SK-N-MC (cell line): ENCODE measurements around the gene EIF2B4.
A peak's percentile ranks its signal among the peaks of the same experiment; 100 is the strongest.
"Not testable (repeated sequence)": the region's sequence is repeated elsewhere in the genome, so short reads cannot be mapped to it uniquely, and the experiment has no call there.

ENCODE experiments used
- DNase-seq: peaks from one replicate; pipeline ENCODE4 v3.0.0-alpha.2; 2011; ENCODE audit warnings: low read depth, low spot score
- H3K27ac ChIP-seq: fragments of 200-600 bp; sonication (generic); 2 replicates; pipeline ENCODE4 v1.5.1; 2016; ENCODE audit warnings: mixed run types
- H3K36me3 ChIP-seq: fragments of 200-600 bp; sonication (generic); 2 replicates; pipeline ENCODE4 v1.6.1; 2017; ENCODE audit warnings: antibody characterized with exemption, low read length, mixed read lengths; ENCODE audit not compliant: insufficient read depth
- H3K4me3 ChIP-seq: fragments of 200-600 bp; sonication (generic); 2 replicates; pipeline ENCODE4 v1.5.1; 2016
- H3K9ac ChIP-seq: fragments of 200-600 bp; sonication (generic); 2 replicates; pipeline ENCODE4 v1.8.0; 2017; ENCODE audit warnings: mixed run types, mixed read lengths; ENCODE audit not compliant: insufficient read length
- H3K9me3 ChIP-seq: fragments of 200-600 bp; sonication (generic); 2 replicates; pipeline ENCODE4 v1.6.1; 2017; ENCODE audit warnings: low read depth, mild to moderate bottlenecking, antibody characterized with exemption, low read length, moderate library complexity, mixed read lengths
- EZH2 ChIP-seq: fragments of 200-600 bp; sonication (generic); IDR thresholded peaks from one replicate; pipeline ENCODE4 v1.6.1; 2017; ENCODE audit warnings: antibody characterized with exemption
- FOXP2 ChIP-seq: optimal IDR thresholded peaks from 2 replicates; pipeline ENCODE3; 2011; ENCODE audit warnings: mild to moderate bottlenecking, moderate library complexity; ENCODE audit not compliant: insufficient read depth; ENCODE audit errors: extremely low read length, control extremely low read depth
- POLR2AphosphoS5 ChIP-seq: IDR thresholded peaks from 2 replicates; pipeline ENCODE4 v1.6.1; 2012; ENCODE audit warnings: mild to moderate bottlenecking, low read depth, low read length, borderline replicate concordance

Gene EIF2B4

GRCh38 chr2:27356056-27356381 lies 14.1 kb downstream of the EIF2B4 start:
- peaks cover 5% of the 10 kb centered on the region; the same call in 1 of the 2 replicates for H3K36me3 ChIP-seq
- peak overlapping the region; percentile 99 for H3K9ac ChIP-seq
- TF ChIP-seq POLR2AphosphoS5, result no peak
- no peak for TF ChIP-seq FOXP2
- no peak for TF ChIP-seq EZH2
- H3K27ac ChIP-seq, result peak overlapping the region; percentile 97
- no peak for DNase-seq
- H3K9me3 ChIP-seq, result no peaks in the 10 kb centered on the region
- peak overlapping the region; percentile 99 for H3K4me3 ChIP-seq

GRCh38 chr2:27354597-27354927 lies 15.6 kb downstream of the EIF2B4 start:
- no peak for DNase-seq
- no peak for TF ChIP-seq FOXP2
- peaks cover 10% of the 10 kb centered on the region for H3K36me3 ChIP-seq
- H3K9ac ChIP-seq, result no peak overlapping the region
- no peaks in the 10 kb centered on the region for H3K9me3 ChIP-seq
- no peak overlapping the region for H3K4me3 ChIP-seq
- no peak overlapping the region for H3K27ac ChIP-seq

- Histone ChIP-seq H3K4me3 (no peak overlapping the region), H3K9ac (no peak overlapping the region), H3K9me3 (no peaks in the 10 kb centered on the region), H3K36me3 (peaks cover 10% of the 10 kb centered on the region), H3K27ac (no peak overlapping the region)
- no peak for DNase-seq
- no peak for TF ChIP-seq POLR2AphosphoS5
- no peak for TF ChIP-seq FOXP2
These were observed 16.2 kb downstream of the EIF2B4 start for GRCh38 chr2:27353762-27354596.

GRCh38 chr2:27353386-27353761 lies 16.8 kb downstream of the EIF2B4 start:
- not testable (repeated sequence) for H3K9ac ChIP-seq, H3K27ac ChIP-seq, H3K9me3 ChIP-seq, H3K36me3 ChIP-seq, DNase-seq, H3K4me3 ChIP-seq

GRCh38 chr2:27351802-27352598 lies 18.1 kb downstream of the EIF2B4 start:
- Histone ChIP-seq H3K9me3 (no peaks in the 10 kb centered on the region), H3K36me3 (peaks cover 4% of the 10 kb centered on the region), H3K4me3 (no peak overlapping the region), H3K27ac (no peak overlapping the region; the same call in 1 of the 2 replicates), H3K9ac (no peak overlapping the region)
- TF ChIP-seq EZH2 (no peak), POLR2AphosphoS5 (no peak), FOXP2 (no peak)
- no peak for DNase-seq

GRCh38 chr2:27350106-27350693 lies 19.9 kb downstream of the EIF2B4 start:
- Histone ChIP-seq H3K4me3 (no peak overlapping the region), H3K27ac (no peak overlapping the region), H3K36me3 (peaks cover 4% of the 10 kb centered on the region), H3K9me3 (no peaks in the 10 kb centered on the region), H3K9ac (no peak overlapping the region)
- DNase-seq, result no peak
- no peak for TF ChIP-seq FOXP2
- no peak for TF ChIP-seq POLR2AphosphoS5
- TF ChIP-seq EZH2, result no peak

GRCh38 chr2:27347641-27348040 lies 22.5 kb downstream of the EIF2B4 start:
- H3K27ac ChIP-seq, result no peak overlapping the region

GRCh38 chr2:27336173-27336572 lies 34.0 kb downstream of the EIF2B4 start:
- Histone ChIP-seq H3K9ac (no peak overlapping the region), H3K27ac (no peak overlapping the region), H3K9me3 (no peaks in the 10 kb centered on the region), H3K4me3 (no peak overlapping the region), H3K36me3 (peaks cover 67% of the 10 kb centered on the region)
- DNase-seq, result no peak
- no peak for TF ChIP-seq EZH2
- no peak for TF ChIP-seq POLR2AphosphoS5
- no peak for TF ChIP-seq FOXP2

More at GRCh38 chr2:27347641-27348040, 22.5 kb downstream of the EIF2B4 start:
- DNase-seq, result no peak
- H3K36me3 ChIP-seq, result peaks cover 13% of the 10 kb centered on the region
- no peak overlapping the region for H3K9ac ChIP-seq
- no peak overlapping the region for H3K4me3 ChIP-seq
- H3K9me3 ChIP-seq, result no peaks in the 10 kb centered on the region
- TF ChIP-seq POLR2AphosphoS5 (no peak), EZH2 (no peak), FOXP2 (no peak)
